ENCODE data around the gene DRD5.
"Not testable (repeated sequence)": the region's sequence is repeated elsewhere in the genome, so short reads cannot be mapped to it uniquely, and the experiment has no call there.

Gene DRD5

DNA sequence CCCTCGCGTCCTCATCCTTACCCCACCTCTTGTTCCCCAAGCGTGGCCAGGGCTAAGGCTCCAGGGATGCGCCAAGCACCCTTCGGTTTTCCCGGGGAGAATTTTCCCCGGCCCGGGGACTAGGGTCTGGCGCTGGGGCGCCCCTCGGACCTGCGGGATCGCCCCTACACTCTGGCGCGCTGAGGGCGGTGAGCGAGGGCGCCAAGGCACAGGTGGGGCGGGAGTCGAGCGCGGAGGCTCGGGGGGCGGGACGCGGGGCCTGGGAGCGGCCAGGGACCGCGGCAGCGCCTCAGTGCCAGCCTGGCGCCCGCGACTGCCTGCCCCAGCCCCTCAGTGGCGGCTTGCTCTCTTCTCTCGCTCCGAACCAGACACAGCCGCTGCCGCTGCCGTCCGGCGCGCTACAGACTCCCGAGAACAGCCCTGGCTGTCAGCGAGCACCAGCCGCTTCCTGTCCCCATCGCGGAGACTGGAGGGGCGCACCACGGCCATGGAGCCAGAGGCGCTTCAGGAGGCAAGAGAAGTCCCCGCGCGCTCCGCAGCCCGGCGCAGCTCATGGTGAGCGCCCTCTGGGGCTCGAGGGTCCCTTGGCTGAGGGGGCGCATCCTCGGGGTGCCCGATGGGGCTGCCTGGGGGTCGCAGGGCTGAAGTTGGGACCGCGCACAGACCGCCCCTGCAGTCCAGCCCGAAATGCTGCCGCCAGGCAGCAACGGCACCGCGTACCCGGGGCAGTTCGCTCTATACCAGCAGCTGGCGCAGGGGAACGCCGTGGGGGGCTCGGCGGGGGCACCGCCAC is at the start of gene DRD5:
TSS of gene DRD5 (plus strand) at position 292 of the 793 bp plus-strand sequence. CDS start at position 688, 396 bp downstream.
- no peak for FAIRE-seq

DNA sequence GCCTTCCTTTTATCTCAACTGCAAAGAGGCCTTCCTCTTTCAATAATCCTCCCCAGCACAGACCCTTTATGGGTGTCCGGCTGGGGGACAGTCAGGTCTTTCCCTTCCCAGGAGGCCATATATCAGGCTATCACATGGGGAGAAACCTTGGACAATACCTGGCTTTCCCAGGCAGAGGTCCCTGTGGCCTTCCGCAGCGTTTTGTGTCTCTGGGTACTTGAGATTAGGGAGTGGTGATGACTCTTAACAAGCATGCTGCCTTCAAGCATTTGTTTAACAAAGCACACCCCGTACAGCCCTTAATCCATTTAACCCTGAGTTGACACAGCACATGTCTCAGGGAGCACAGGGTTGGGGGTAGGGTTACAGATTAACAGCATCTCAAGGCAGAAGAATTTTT is 49.2 kb upstream of the DRD5 start:
- not testable (repeated sequence) for FAIRE-seq

DNA sequence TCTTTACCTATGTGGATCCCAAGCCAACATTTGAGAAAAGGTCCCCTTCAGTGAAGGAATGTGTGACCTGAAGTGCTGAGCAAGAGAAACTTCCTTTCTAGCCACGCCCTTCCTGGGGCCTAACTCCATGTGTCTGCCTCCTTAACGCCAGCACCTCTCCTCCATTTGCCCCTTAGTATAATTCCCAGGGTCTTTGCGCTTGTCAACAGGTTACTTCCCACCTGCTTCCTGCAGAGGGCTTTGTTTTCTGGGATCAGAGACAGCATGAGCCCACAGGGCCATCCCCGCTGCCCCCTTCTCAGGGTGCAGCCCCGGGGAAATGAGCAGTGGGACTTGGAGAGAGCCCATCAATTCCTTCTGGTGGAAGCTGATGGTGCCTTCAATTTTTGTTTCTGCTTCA is 45.9 kb upstream of the DRD5 start:
- no peak for FAIRE-seq

DNA sequence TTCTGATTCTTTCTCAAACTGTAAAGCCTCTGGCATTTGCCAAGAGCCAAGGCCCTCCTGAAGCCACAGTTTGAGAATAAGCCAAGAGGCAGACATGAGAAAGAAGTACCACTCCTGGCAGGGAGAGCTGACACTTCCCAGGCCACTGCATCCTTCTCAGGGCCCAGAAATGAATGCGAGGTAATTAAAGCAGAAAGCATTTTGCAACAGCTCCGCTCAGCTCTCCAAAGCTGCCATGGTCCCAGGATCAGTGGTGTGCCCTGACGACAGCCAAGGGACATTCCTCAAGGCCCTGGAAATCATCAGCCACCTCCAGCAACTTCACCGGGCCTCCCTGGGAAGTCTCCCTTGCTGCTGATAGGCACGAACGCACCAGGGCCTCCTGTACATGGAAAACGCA is 44.2 kb upstream of the DRD5 start:
- not testable (repeated sequence) for FAIRE-seq

DNA sequence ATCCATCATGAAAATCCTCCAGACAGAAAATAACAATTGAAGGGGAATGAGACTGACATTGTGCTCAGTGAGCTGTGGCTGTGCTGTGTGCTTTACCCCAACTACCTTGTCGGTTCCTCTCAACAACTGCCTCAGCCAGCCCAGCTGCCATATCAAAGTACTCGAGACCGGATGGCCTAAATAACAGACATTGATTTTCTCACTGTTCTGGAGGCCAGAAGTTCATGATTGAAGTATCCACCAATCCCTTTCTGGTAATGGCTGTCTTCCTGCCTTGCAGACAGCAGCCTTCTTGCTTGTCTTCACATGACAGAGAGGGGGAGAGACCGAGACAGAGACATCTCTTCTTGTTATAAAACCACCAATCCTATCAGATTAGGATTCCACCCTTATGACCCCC is 37.6 kb upstream of the DRD5 start:
- not testable (repeated sequence) for FAIRE-seq

DNA sequence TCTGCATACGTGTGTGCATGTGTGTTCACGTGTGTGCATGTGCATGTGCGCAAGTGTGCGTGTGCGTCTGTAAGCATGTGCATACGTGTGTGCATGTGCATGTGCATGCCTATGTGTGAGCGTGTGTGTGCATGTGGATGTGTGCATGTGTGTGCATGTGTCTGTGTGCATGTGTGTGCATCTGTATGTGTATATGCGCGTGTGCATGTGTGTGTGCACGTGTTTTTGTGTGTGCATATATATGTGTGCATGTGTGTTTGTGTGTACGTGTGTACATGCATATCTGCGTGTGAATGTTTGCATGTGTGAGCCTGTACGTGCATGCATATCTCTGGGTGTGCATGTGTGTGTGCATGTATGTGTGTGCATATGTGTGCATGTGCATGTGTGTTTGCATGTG is 35.7 kb upstream of the DRD5 start:
- no peak for FAIRE-seq

DNA sequence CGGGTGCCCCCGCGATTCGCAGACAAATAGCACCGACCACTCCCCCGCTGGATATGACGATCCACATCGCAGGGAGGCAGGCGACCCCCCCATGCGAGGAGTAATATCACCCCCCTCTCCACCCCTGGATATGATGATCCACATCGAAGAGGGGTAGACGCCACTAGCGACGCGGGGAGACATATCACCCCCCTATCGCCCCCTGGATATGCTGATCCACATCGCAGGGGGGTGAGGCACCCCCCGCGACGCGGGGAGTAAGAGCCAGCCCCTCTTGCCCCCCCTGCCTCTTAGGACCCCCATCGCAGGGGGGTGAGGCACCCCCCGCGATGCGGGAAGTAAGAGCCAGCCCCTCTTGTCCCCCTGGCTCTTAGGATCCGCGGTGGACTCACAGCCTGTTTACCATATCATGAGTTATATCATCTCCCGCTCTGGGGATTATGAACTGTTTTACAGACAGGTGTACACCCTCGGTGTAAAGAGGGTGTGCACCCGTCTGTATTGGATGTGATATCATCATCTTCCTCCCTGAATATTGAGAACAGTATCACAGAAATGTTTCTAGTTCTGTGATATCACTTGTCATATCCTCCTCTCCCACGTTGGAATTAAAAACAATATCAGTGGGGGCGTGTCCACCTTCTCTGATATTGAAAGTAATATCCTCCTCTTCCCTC is 22.7 kb upstream of the DRD5 start:
- no peak for FAIRE-seq

DNA sequence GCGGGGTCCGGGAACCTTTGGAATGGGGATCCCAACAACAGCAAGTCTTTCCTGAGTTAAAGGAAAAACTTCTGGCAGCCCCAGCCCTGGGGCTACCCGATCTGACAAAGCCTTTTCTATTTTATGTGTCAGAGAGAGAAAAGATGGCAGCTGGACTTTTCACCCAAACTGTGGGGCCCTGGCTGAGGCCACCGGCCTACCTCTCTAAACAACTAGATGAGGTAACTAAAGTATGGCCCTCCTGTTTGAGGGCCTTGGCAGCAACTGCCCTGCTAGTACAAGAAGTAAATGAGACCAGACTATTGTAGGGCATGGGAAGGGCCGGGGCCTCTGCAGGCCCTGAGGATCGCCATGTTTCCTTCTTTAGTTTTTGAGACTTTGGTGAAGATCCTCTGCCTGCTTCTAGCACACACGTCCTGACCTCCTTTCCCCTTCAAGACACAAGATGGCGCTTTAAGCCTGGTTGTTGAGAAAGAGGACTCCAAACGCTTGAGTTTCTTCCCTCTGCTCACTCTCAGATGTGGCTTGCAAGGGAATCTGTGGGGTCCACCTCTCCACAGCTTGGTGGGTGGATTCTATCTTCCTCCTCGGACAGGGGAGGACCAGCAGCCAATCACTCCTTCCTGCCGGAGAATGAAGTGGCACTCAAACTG is 18.5 kb upstream of the DRD5 start:
- no peak for FAIRE-seq

DNA sequence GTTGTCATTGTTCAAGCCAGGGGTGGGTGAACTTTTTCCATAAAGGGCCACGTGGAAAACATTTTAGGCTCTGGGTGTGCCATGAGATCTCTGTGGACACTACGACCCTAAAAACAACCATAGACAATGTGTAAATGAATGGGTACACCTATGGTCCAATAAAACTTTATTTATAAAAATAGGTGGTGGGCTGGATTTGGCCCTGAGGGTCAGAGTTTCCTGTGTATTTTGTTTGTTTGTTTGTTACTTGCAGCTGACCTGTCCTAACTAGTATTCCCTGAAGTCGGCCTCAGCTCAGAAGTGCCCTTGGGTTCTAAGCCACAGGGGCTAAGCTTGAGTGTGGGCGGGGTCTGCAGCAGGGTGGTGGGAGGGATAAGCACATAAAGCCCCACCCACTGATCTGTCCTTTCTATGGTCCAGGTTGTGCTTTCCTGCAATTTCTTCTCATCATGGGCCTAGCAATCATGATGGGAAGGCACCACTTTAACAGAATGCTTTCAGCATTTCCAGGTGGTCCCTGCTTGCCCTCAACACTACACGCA is 17.2 kb upstream of the DRD5 start:
- FAIRE-seq: no peak

DNA sequence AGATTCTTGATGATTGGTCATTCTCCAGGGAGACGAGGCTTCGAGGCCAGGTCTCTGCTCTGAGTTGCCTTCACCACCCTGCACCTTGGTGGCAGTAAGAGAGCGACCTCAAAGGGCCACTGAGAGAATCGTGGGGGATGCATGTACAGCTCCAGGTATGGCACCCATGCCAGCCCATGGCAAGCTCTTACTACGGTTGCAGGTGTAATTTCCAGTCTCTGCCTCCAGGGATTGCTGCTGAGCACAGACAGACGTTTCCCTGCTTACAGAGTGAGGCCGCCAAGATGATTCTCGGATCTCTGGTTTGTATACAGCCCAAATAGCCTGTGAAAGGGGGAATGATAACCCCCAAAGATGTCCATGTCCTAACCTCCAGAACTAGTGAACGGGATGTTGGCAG is 16.3 kb upstream of the DRD5 start:
- FAIRE-seq: no peak

DNA sequence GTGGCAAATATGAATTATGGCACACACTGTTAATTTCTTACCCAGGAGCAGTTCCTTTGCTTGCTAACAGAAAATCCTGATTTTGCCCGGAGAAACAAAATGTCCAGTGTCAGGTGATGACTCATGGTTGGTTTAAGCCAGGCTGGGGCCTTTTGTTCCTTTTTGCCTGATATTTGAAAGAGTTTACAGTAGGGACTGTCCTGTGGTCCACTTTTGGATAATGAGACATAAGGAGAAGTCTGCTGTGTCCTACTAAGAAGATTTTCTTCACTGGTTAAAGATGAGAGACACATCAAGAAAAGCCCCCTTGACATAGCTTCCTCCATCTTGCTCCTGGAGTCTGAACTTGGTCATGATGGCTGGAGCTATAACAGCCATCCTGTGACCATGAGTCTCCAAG is 12.1 kb upstream of the DRD5 start:
- no peak for FAIRE-seq

DNA sequence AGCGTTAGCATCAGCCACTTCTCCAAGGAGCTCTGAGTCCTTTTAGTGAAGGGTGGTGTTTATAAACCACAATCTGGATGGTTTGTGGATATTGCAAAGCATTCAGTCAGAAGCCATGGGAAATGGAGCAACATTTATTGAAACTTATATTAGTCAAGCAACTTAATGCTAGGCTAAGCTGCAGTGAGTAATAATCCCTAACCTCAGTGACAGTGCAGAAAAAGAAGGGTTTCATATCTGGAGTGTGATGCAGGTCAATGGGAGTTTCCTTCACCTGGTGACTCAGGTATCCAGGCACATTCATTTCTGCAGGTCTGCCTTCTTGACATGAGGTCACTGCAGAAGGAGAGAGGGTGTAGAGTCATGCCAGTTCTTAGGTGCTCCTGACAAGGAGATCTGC is 10.4 kb upstream of the DRD5 start:
- no peak for FAIRE-seq

DNA sequence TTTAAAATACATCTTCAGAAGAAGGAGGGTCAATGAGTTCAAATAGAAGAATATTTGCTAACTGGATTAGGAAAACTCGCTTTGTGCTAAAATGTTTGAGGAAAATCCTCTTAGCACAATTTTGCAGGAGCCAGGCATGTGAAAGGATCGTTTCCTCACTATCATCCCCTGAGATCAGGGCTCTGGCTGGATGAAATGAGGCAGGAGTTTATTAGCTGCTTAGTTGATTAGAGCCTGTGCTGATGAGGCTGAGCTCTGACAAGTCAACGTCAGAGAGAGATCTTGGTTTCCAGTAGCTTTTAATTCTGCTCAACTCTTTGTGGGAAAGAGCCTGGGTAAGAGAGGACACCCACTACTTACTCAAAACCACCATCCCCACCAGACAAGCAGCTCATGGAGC is 8.0 kb upstream of the DRD5 start:
- no peak for FAIRE-seq

DNA sequence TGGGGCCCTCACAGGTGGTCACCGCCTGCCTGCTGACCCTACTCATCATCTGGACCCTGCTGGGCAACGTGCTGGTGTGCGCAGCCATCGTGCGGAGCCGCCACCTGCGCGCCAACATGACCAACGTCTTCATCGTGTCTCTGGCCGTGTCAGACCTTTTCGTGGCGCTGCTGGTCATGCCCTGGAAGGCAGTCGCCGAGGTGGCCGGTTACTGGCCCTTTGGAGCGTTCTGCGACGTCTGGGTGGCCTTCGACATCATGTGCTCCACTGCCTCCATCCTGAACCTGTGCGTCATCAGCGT is 652 bp downstream of the DRD5 start:
- FAIRE-seq: no peak

DNA sequence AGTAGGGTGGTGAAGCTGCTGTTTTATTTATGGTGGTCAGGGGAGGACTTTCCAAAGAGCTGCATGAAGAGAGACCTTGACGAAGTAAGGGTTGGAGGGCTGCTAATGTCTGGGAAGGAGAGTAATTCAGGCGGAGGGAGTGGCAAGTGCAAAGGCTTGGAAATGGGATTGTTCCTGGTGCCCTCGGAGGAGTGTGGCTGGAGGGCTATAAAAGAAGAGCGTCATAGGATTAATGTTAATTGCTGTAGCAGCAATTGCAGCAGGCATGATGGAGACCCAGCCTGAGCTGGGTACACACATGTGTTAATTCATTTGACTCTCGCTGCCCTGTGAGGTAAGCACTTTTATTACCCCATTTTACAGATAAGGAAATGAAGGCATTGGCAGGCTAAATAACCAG is 4.5 kb downstream of the DRD5 start:
- not testable (repeated sequence) for FAIRE-seq

DNA sequence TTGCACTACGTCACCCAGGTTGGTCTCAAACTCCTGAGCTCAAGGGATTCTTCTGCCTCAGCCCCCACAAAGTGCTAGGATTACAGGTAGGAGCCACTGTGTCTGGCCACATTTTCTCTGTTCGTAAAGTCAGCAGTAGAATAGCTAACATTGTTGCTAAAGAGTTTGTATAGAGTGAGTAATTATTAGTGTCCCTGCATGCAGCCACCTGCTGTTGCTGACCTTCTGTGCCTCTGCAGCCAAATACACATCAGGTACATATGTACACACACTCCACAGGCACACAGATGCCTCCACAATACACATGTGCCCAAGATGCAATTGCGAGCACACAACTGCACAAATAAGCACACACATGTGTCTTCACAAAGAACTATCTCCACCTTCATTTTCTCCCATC is 10.9 kb downstream of the DRD5 start:
- FAIRE-seq: no peak

DNA sequence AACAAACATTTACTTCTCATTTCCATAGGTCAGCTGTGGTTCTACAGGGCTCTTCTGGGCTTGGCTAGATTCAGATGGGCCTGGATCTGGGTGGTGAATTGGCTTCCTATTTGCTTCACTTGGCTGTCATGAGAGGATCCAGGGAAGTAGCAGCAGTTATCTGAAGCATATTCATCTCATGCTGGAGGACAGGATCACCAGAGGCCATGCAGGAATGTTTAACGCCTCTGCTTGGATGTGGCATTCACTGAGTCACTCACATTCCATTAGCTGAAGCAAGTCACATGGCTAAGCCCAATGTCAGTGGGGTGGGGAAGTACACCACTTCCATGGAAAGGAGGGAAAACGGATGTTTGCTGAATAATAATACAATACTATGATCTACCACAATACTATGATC is 15.2 kb downstream of the DRD5 start:
- not testable (repeated sequence) for FAIRE-seq

DNA sequence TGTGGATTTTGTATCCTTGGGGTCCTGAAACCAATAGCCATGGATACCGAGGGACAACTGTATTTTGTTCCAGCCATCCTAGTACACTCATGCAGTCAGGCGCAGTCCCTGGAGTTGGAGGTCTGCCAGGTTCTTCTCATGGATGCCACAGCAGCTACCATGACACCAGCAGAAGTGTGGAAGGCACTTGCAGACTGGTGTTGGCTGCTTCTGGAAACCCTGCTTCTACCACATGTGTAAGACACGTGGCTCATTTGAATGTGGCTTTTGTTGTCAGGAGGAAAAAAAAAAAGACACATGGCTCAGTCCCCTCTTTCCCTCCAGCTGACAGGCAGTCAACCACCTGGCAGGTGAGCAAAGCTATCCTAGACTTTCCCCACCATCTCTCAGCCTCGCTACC is 19.4 kb downstream of the DRD5 start:
- no peak for FAIRE-seq

DNA sequence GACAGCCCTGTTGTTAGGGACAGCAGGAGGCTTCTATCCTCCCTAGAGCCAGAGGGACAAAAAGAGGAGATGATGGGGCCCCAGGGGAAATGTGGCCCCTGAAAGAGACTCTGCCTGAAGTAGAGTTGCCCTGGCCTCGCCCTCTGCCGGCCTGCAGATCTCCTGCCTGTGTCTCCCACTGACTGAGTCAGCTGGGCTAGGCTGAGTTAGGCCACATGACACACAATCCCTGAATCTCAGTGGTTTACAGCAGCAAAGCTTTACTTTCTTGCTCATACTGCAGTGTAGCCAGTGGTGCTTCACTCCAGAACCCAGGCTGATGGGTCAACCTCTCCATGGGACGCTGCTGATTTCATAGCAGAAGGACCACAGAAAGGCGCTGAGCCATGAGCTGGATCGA is 23.5 kb downstream of the DRD5 start:
- FAIRE-seq: no peak

DNA sequence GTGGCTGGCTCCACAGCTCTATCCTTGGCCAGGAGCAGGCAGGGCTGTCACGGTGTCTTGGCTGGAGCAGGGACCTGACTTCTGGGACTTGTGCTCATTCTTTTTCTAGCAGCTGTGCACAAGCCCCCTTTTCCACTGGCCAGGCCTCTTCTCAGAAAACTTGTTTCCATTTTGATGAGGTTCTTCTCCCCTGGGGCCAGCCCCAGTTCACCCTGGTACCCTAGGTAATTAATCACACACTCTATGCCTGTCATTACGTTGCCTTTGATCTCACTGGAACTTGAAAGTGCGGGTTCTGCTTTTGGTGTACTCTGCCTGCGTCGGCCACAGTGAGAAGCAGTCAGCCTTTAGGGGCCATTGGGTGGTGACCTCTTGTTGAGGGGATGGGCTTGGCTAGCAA is 26.6 kb downstream of the DRD5 start:
- no peak for FAIRE-seq

DNA sequence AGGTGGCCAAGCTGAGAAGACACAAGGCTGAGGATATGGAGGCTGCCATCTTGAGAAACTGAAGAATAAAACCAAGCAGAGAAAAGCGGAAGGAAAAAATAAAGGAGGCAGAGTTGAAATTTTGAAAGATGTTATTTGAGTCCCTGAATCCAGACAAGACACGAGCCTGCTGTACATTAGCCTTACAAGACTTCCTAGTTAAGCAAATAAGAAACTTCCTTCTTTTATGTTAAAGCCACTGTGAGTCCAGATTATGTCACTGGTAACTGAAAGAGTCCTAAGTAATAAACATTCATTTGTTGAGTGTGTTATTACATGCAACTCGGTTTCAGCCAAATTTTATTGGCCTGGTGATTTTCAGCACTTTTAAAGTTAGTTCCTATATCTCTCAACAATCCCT is 30.4 kb downstream of the DRD5 start:
- no peak for FAIRE-seq

DNA sequence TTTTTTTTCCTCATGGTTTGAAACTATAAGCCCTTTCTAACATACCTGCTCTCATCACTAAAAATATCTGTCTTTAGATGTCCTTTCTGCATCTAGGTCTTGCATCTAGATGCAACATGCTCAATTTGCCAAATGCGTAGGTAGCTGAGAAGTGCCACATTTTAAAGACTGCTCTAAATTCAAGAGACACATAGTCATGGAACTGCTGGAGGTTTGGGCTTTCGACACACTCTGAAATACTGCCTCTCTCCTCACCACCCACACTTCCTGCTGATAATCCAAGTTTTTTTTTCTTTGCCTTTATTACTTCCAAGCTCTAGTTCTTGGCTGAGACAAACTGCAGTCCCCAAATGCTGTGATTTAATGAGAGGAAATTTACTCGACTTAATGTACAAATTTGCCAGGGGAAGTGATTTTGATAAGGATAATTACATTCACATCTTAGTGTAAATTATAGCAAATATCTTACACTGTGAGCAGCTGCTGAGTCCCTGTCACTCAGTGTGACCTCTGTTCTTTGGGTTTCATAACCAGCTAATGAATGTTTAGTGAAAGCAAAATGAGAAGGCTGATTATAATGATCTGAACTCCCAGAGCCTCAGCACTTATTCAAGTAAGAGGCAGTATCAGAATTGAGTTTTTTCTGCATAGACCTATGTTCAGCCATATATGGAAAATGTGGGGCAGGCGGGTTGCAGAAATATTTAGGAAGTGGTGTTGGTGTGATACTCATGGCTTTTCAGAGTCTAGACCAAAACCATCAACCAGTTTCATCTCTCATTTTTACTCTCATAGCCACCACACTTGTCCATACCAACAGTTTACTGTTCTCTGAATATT is 31.3 kb downstream of the DRD5 start:
- no peak for FAIRE-seq

DNA sequence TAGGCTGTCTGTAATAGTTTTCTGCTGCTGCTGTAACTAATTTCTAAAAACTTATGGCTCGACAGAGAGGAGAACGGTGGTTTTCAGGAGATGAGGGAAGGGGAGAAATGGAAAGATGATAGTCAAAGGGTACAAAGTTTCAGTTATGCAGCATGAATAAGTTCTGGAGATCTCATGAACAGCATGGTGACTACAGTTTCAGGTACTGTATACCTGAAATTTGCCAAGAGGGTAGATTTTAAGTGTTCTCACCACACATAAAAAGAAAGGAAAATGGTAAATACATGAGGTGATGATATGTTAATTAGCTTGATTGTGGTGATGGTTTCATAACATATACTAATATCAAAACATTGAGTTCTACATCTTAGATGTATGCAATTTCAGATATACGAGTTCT is 34.9 kb downstream of the DRD5 start:
- no peak for FAIRE-seq

All from TTC549 (cell line).